Endothelial cell of umbilical vein (primary cell): ENCODE data around the gene DBR1. TPM values are rescaled to one million over a fixed set of nuclear protein-coding genes. Genes with fewer than 3 reads are reported as not detected.

Experiments used
- BruUV-seq: library from RNA; stranded (reverse); fragments of 400-500 nt; replicated peaks from 2 replicates; lab custom pipeline; 2021; lab: Mats Ljungman, UMichigan
- CTCF ChIA-PET: fragments of 300-600, 350-600 bp; sonication (Branson Sonifier 250); formaldehyde crosslinking; loops from one replicate; lab custom pipeline; 2021; ENCODE audit warnings: antibody characterized with exemption, inconsistent platforms; lab: Charles Lee
- POLR2A ChIA-PET: fragments of 300-600, 350-600 bp; sonication (Branson Sonifier 250); formaldehyde crosslinking; loops from one replicate; lab custom pipeline; 2021; ENCODE audit warnings: antibody characterized with exemption, inconsistent platforms; lab: Charles Lee
- DNase-seq: peaks from one replicate; pipeline ENCODE4 v3.0.0-alpha.2; 2011; ENCODE audit warnings: low read depth, low spot score
- FAIRE-seq: peaks from 2 replicates; lab custom pipeline; 2011; peaks lifted over from hg19 to GRCh38; lab: Jason Lieb, UNC
- H2AFZ ChIP-seq: 2 replicates; pipeline ENCODE4 v1.6.0; 2012; ENCODE audit warnings: low read depth, low read length, control low read depth, inconsistent platforms
- H3K27ac ChIP-seq: 2 replicates; pipeline ENCODE4 v1.5.1; 2011; ENCODE audit warnings: low read depth, mild to moderate bottlenecking, control low read depth, low read length, moderate library complexity; ENCODE audit not compliant: insufficient read depth
- H3K27me3 ChIP-seq, 2 experiments: 2 replicates each; pipeline versions ENCODE4 v1.6.0 to v1.6.1; 2011; ENCODE audit warnings: low read length in 2 of 2, mixed read lengths in 1 of 2; ENCODE audit not compliant: control insufficient read depth in 2 of 2, insufficient read depth in 2 of 2
- H3K36me3 ChIP-seq, 2 experiments: 2 replicates in 1 of 2; 3 replicates in 1 of 2; pipeline ENCODE4 v1.5.1; 2011; ENCODE audit warnings: low read length in 2 of 2, mild to moderate bottlenecking in 1 of 2, moderate library complexity in 1 of 2; ENCODE audit not compliant: control insufficient read depth in 2 of 2, insufficient read depth in 2 of 2; ENCODE audit errors: extremely low read depth in 1 of 2
- H3K4me1 ChIP-seq: 3 replicates; pipeline ENCODE4 v1.5.1; 2011; ENCODE audit warnings: mild to moderate bottlenecking, low read length; ENCODE audit not compliant: control insufficient read depth, insufficient read depth; ENCODE audit errors: extremely low read depth
- H3K4me2 ChIP-seq: 2 replicates; pipeline ENCODE4 v1.6.1; 2011; ENCODE audit warnings: low read length, control low read depth, mixed read lengths; ENCODE audit not compliant: insufficient read depth
- H3K4me3 ChIP-seq, 3 experiments: fragments of 200-600 bp in 1 of 3; sonication (generic), shearing (Covaris generic) in 1 of 3; replicated peaks in 1 of 3; 2 replicates each; pipeline ENCODE4 v1.5.1; 2011 to 2016; ENCODE audit warnings: control low read depth in 3 of 3, low read length in 3 of 3, mild to moderate bottlenecking in 2 of 3, inconsistent platforms in 1 of 3, low read depth in 1 of 3, moderate library complexity in 1 of 3; ENCODE audit not compliant: insufficient read depth in 1 of 3
- H3K79me2 ChIP-seq: 2 replicates; pipeline ENCODE4 v1.6.0; 2012; ENCODE audit warnings: low read length, inconsistent platforms; ENCODE audit not compliant: control insufficient read depth, insufficient read depth
- H3K9ac ChIP-seq: replicated peaks from 2 replicates; pipeline ENCODE3; 2011; ENCODE audit warnings: low read length, control low read depth; ENCODE audit not compliant: insufficient read depth; ENCODE audit errors: extremely low read depth
- H3K9me1 ChIP-seq: replicated peaks from 3 replicates; pipeline ENCODE4 v1.6.0; 2011; ENCODE audit warnings: mild to moderate bottlenecking, low read length; ENCODE audit not compliant: control insufficient read depth, insufficient read depth; ENCODE audit errors: extremely low read depth
- H3K9me3 ChIP-seq: replicated peaks from 2 replicates; pipeline ENCODE4 v1.5.1; 2012; ENCODE audit warnings: low read length, inconsistent platforms; ENCODE audit not compliant: control insufficient read depth, insufficient read depth
- H4K20me1 ChIP-seq: replicated peaks from 2 replicates; pipeline ENCODE3; 2011; ENCODE audit warnings: mild to moderate bottlenecking, low read length; ENCODE audit not compliant: control insufficient read depth, insufficient read depth; ENCODE audit errors: extremely low read depth
- EZH2 ChIP-seq: IDR thresholded peaks from 2 replicates; pipeline ENCODE4 v1.6.1; 2012; ENCODE audit warnings: borderline replicate concordance, low read depth, mild to moderate bottlenecking, moderate library complexity, low read length, inconsistent platforms; ENCODE audit not compliant: severe bottlenecking
- GATA2 ChIP-seq: IDR thresholded peaks from 2 replicates; pipeline ENCODE4 v1.7.0; 2011; ENCODE audit warnings: low read depth, mild to moderate bottlenecking, moderate library complexity, mixed read lengths, low read length; ENCODE audit not compliant: insufficient read length, insufficient read depth
- JUN ChIP-seq: IDR thresholded peaks from 2 replicates; pipeline ENCODE4 v1.6.1; 2011; ENCODE audit warnings: borderline replicate concordance, low read depth; ENCODE audit not compliant: insufficient read length, insufficient read depth
- MYC ChIP-seq: IDR thresholded peaks from one replicate; pipeline ENCODE4 v1.6.1; 2011; ENCODE audit warnings: mild to moderate bottlenecking, low read depth, low read length
- POLR2A ChIP-seq: IDR thresholded peaks from 2 replicates; pipeline ENCODE4 v1.6.1; 2012; ENCODE audit warnings: low read depth, mild to moderate bottlenecking, control low read depth, low read length
- POLR2AphosphoS5 ChIP-seq: IDR thresholded peaks from 2 replicates; pipeline ENCODE4 v1.6.1; 2012; ENCODE audit warnings: low read depth, mild to moderate bottlenecking, control low read depth, low read length, moderate library complexity; ENCODE audit not compliant: insufficient read depth
- dilution Hi-C: fragments of 300-500 bp; cut with MboI; formaldehyde crosslinking; loops from one replicate; pipeline ENCODE4 v1.15.0; 2019; ENCODE audit warnings: low sequenced_read_pairs; ENCODE audit not compliant: extremely low pct_ligation_motif_present
- intact Hi-C: fragments of 100-400 bp; cut with micrococcal nuclease; formaldehyde crosslinking; loops from one replicate; pipeline ENCODE4 v1.10.0; 2022
- polyA plus RNA-seq, 4 experiments: library from polyadenylated mRNA; depleted of rRNA in 3 of 4; stranded (reverse) in 3 of 4; unstranded in 1 of 4; fragments of >200 nt; gene quantifications; 2 replicates each; pipeline versions ENCODE4 v1.2.1 to v1.2.3, GENCODE V29; 2011 to 2012; ENCODE audit warnings: missing spikeins in 1 of 4
- total RNA-seq: library from RNA; stranded (reverse); gene quantifications from 2 replicates; pipeline ENCODE4 v1.2.3, GENCODE V29; 2021
- TF ChIP-seq, protein P1 (sequence below), 2 donors: IDR thresholded peaks; 1 replicate in 1 of 2; 2 replicates in 1 of 2; pipeline ENCODE4 v1.5.1; 2011; ENCODE audit warnings: low read length in 2 of 2, mild to moderate bottlenecking in 2 of 2, moderate library complexity in 2 of 2, control low read depth in 1 of 2, inconsistent platforms in 1 of 2, low read depth in 1 of 2; ENCODE audit not compliant: insufficient read depth in 1 of 2; ENCODE audit errors: extremely low read depth in 1 of 2

The DBR1 gene
- total and polyA plus RNA-seq, 2 donors (not counting 3 experiments of a cell fraction or from before 2014, with no cell fraction given) = 10.3 to 17.8 TPM

DNA sequence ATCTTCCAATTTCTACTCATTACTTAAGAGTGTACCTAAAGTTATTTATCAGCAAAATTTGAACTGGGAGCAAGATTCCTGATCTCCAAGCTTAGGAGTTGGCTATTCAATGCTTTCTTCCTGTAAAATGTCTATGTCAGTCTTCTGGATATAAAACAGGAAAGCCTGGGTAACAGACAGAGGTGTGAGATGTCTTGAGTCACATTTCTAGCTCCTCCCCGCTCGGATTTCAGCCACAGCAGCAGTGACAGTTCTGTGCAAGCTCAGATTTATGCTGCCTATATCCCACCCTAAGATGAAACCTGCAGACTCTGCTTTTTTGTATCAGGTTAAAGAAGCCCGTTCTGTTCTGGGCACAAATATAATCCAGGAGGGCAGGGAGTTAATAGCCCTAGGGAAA is 10.3 kb upstream of the DBR1 start:
- Histone ChIP-seq H4K20me1 (no peaks in the 10 kb centered on the region), H3K4me3 (no peak overlapping the region), H3K9ac (no peak overlapping the region), H2AFZ (no peak overlapping the region), H3K36me3 (no peaks in the 10 kb centered on the region), H3K4me1 (peaks cover 10% of the 10 kb centered on the region), H3K9me3 (no peaks in the 10 kb centered on the region), H3K4me2 (no peak overlapping the region), H3K27ac (no peak overlapping the region), H3K9me1 (no peaks in the 10 kb centered on the region), H3K27me3 (peaks cover 4 to 11% of the 10 kb centered on the region in 2 experiments), H3K79me2 (peaks cover 23% of the 10 kb centered on the region)
- dilution Hi-C loops = no loop called here
- FAIRE-seq (no peak), DNase-seq (no peak)
- ChIA-PET CTCF (interaction anchor here (3.4 kb wide), 1 partner anchor 11 kb away, joined by 17 read pairs; the partner anchor contains the start of gene DBR1), POLR2A (no interaction called here)
- TF ChIP-seq POLR2AphosphoS5 (no peak), POLR2A (no peak), MYC (no peak), EZH2 (no peak), JUN (no peak), GATA2 (no peak)
- TF ChIP-seq, protein P1, sequence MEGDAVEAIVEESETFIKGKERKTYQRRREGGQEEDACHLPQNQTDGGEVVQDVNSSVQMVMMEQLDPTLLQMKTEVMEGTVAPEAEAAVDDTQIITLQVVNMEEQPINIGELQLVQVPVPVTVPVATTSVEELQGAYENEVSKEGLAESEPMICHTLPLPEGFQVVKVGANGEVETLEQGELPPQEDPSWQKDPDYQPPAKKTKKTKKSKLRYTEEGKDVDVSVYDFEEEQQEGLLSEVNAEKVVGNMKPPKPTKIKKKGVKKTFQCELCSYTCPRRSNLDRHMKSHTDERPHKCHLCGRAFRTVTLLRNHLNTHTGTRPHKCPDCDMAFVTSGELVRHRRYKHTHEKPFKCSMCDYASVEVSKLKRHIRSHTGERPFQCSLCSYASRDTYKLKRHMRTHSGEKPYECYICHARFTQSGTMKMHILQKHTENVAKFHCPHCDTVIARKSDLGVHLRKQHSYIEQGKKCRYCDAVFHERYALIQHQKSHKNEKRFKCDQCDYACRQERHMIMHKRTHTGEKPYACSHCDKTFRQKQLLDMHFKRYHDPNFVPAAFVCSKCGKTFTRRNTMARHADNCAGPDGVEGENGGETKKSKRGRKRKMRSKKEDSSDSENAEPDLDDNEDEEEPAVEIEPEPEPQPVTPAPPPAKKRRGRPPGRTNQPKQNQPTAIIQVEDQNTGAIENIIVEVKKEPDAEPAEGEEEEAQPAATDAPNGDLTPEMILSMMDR (IDR thresholded peaks at IDR 0.05; ENCODE audit: extremely low read depth in 1 of 2, insufficient read depth in 1 of 2, low read depth in 1 of 2, low read length in 2 of 2) = no peak
- no TSS peak for BruUV-seq
- intact Hi-C loops = loop anchor here (5.0 to 10.0 kb wide), 2 partner anchors 232 to 740 kb away; no protein-coding TSS in a partner anchor
